NCI-H345 (cell line): ENCODE data around the gene ASB18.

Experiments
- DNase-seq: peaks from one replicate; lab custom pipeline; 2025; lab: John Stamatoyannopoulos, UW

The ASB18 gene

GRCh38 chr2:236173729-236174607 is 90.2 kb downstream of the ASB18 start:
- DNase-seq = no peak

GRCh38 chr2:236173036-236173728 is 91.0 kb downstream of the ASB18 start:
- DNase-seq = no peak

- DNase-seq = no peak
These were observed 91.8 kb downstream of the ASB18 start for GRCh38 chr2:236172255-236173035.

- DNase-seq = no peak
These were observed 92.4 kb downstream of the ASB18 start for GRCh38 chr2:236171680-236172254.

- no peak for DNase-seq
These were observed 93.0 kb downstream of the ASB18 start for GRCh38 chr2:236171181-236171679.

GRCh38 chr2:236170590-236171165 is 93.5 kb downstream of the ASB18 start:
- DNase-seq = no peak

- no peak for DNase-seq
These were observed 94.2 kb downstream of the ASB18 start for GRCh38 chr2:236169741-236170589.

- no peak for DNase-seq
These were observed 95.0 kb downstream of the ASB18 start for GRCh38 chr2:236169151-236169721.

GRCh38 chr2:236168110-236169080 is 95.8 kb downstream of the ASB18 start, which contains the start of gene GBX2:
TSS of gene GBX2 (minus strand) at chr2:236168386. CDS start at chr2:236167971, 415 bp downstream.
- DNase-seq = peak; percentile 90

GRCh38 chr2:236167297-236168109 is 96.7 kb downstream of the ASB18 start:
- peak; percentile 59 for DNase-seq

GRCh38 chr2:236166796-236167296 is 97.4 kb downstream of the ASB18 start:
- DNase-seq = no peak

- DNase-seq = no peak
These were observed 98.1 kb downstream of the ASB18 start for GRCh38 chr2:236165842-236166795.

- no peak for DNase-seq
These were observed 99.0 kb downstream of the ASB18 start for GRCh38 chr2:236164925-236165841.

GRCh38 chr2:236164201-236164924 is 99.8 kb downstream of the ASB18 start:
- DNase-seq = no peak
